ENCODE data around the gene PTGFRN.

PTGFRN gene

DNA sequence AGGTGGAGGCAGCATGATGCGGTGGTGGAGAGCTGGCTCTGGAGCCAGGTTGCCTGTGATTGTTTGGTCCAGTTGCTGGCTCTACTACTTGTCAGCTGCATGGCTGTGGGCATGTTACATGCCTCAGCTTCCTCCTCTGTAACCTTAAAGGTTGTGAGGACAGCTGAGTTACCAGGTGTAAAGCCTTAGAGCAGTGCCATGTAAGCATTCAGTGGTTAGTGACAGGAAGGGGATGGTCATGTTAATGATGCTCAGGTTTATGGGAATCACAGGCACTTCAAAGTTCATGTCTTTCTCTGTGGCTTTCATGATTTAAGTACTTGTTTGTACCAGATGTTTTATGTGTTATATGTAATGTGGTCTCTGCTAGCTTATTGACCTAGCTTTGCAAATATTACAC lies 32.6 kb downstream of the PTGFRN start:
- no peak for DNase-seq (ENCODE audit: low read depth)
- no peak overlapping the region for H3K4me3 ChIP-seq (ENCODE audit: control insufficient read depth, low read depth, low read length)
- TF ChIP-seq, protein P1, sequence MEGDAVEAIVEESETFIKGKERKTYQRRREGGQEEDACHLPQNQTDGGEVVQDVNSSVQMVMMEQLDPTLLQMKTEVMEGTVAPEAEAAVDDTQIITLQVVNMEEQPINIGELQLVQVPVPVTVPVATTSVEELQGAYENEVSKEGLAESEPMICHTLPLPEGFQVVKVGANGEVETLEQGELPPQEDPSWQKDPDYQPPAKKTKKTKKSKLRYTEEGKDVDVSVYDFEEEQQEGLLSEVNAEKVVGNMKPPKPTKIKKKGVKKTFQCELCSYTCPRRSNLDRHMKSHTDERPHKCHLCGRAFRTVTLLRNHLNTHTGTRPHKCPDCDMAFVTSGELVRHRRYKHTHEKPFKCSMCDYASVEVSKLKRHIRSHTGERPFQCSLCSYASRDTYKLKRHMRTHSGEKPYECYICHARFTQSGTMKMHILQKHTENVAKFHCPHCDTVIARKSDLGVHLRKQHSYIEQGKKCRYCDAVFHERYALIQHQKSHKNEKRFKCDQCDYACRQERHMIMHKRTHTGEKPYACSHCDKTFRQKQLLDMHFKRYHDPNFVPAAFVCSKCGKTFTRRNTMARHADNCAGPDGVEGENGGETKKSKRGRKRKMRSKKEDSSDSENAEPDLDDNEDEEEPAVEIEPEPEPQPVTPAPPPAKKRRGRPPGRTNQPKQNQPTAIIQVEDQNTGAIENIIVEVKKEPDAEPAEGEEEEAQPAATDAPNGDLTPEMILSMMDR (IDR thresholded peaks at IDR 0.05; ENCODE audit: control insufficient read depth, insufficient read depth, low read depth, low read length, missing control alignments), result no peak

DNA sequence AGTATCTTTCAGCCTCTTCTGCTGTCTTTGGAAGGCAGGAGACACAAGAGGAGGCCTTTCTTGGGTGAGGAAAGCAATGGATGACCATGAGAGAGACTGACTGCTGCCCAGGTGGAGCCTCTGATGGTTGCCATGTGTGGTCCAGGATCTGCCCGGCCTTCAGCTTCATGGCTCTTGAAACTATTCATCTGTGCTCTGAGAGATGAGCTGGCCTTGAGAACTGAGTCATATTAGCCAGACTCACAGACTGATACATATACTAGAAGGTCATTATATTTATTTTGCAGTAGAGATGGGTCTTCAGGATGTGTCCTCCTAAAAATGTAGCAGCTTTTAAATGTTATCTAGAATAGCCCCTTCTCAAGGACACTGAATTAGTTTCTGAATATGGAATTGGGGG lies 33.7 kb downstream of the PTGFRN start:
- DNase-seq (ENCODE audit: low read depth), result no peak
- no peak overlapping the region for H3K4me3 ChIP-seq (ENCODE audit: control insufficient read depth, low read depth, low read length)
- TF ChIP-seq, protein P1 (IDR thresholded peaks at IDR 0.05; ENCODE audit: control insufficient read depth, insufficient read depth, low read depth, low read length, missing control alignments), result no peak

DNA sequence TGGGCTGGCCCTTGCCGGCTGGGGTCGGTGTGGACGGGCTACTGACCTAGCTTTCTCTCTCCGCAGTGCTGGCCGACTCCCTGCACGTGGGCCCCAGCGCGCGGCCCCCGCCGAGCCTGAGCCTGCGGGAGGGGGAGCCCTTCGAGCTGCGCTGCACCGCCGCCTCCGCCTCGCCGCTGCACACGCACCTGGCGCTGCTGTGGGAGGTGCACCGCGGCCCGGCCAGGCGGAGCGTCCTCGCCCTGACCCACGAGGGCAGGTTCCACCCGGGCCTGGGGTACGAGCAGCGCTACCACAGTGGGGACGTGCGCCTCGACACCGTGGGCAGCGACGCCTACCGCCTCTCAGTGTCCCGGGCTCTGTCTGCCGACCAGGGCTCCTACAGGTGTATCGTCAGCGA lies 34.9 kb downstream of the PTGFRN start:
- DNase-seq (ENCODE audit: low read depth), result no peak
- H3K4me3 ChIP-seq (ENCODE audit: control insufficient read depth, low read depth, low read length), result no peak overlapping the region
- TF ChIP-seq, protein P1 (IDR thresholded peaks at IDR 0.05; ENCODE audit: control insufficient read depth, insufficient read depth, low read depth, low read length, missing control alignments), result no peak

DNA sequence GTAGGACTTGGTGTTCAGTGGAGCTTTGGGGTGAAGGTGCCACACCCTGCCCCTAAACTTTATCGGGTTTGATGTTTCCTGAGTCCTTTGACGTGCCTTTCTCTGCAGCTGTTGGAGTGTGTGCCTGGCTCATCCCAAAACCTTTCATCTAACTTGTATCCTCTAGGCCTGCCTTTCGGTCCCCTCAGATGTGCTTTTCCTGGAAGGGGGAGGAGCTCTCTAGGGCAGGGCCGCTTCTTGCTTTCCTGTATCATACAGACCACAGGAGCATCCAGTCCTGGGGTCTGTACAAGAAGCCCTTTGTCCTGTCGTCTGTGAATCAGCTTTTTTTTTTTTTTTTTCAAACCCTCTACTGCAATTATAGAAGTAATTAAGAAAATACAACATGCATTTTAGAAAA lies 35.7 kb downstream of the PTGFRN start:
- DNase-seq (ENCODE audit: low read depth), result no peak
- TF ChIP-seq, protein P1 (IDR thresholded peaks at IDR 0.05; ENCODE audit: control insufficient read depth, insufficient read depth, low read depth, low read length, missing control alignments), result no peak
- no peak overlapping the region for H3K4me3 ChIP-seq (ENCODE audit: control insufficient read depth, low read depth, low read length)

DNA sequence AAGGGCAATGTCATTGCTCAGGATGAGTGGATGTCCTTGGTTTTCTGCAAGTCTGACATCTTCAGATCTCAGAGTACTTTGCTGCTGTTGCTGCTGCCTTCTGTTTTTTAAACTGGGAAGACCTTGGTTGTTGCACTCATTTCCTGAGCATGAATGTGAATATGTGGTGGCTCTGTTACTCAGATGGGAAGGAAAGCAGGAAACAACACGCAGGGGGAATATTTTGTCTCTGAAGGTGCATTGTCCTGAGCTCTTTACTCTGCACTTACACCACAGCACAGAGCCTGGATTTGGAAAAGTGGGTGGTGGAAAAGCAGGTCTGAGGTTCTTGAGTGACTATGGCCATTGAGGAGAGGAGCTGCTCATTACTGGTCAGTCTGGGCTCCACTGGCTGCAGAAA lies 36.3 kb downstream of the PTGFRN start:
- DNase-seq (ENCODE audit: low read depth), result no peak
- TF ChIP-seq, protein P1 (IDR thresholded peaks at IDR 0.05; ENCODE audit: control insufficient read depth, insufficient read depth, low read depth, low read length, missing control alignments), result no peak
- no peak overlapping the region for H3K4me3 ChIP-seq (ENCODE audit: control insufficient read depth, low read depth, low read length)

DNA sequence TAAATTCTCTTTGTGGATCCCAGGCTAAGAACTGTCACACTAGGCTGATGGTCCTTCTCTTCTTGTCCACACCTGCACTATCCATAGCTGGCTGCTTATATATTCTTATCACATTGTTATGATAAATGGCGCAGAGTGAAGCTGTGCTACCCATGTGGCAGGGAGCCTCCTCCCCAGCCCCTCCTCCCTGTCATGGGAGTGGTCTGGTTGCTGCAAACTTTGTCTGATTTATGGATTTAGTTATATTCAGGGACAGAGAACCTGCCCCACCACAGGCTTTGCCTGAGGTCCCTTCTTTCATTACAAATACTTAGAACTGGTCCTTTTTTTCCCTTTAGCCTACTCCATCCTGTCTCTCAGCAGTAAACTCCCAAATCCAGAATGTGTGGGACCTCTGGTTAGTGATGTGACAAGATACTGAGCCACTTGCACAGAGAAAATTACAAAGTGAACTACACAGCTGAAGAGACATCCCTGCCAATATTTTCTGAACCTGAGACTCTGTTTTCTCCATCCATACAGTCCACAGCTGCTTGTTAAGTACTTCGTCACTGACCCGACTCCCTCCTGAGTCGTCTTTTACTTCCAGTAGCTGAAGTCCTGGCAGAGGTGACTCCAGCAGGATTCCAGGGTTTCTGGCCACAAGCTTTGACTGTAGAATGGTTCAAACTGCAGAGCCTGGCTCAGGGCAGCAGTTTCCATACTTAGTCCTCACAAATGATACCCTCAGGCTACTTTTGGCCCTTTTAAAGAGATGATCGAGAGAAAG lies 37.6 kb downstream of the PTGFRN start:
- no peak overlapping the region for H3K4me3 ChIP-seq (ENCODE audit: control insufficient read depth, low read depth, low read length)
- TF ChIP-seq, protein P1 (IDR thresholded peaks at IDR 0.05; ENCODE audit: control insufficient read depth, insufficient read depth, low read depth, low read length, missing control alignments), result no peak
- no peak for DNase-seq (ENCODE audit: low read depth)

All from AG09309 (cell line).